GM13977 (cell line): ENCODE measurements around the gene P2RX7.
A peak's percentile ranks its signal among the peaks of the same experiment; 100 is the strongest.

ENCODE experiments used
- DNase-seq: peaks from one replicate; pipeline ENCODE4 v3.0.0; 2012; ENCODE audit warnings: low spot score
- CTCF ChIP-seq: IDR thresholded peaks from 2 replicates; pipeline ENCODE4 v1.5.1; 2012; ENCODE audit warnings: mild to moderate bottlenecking, control low read depth; ENCODE audit not compliant: insufficient read depth; ENCODE audit errors: extremely low read depth, missing control alignments
- in situ Hi-C: fragments of 300-500 bp; cut with MboI; formaldehyde crosslinking; loops from one replicate; pipeline ENCODE4 v1.12.0; 2022; ENCODE audit warnings: low sequenced_read_pairs, low pct_unique_long_range_greater_than_20kb, mixed read lengths, inconsistent platforms; ENCODE audit not compliant: unreplicated experiment

Gene P2RX7

DNA sequence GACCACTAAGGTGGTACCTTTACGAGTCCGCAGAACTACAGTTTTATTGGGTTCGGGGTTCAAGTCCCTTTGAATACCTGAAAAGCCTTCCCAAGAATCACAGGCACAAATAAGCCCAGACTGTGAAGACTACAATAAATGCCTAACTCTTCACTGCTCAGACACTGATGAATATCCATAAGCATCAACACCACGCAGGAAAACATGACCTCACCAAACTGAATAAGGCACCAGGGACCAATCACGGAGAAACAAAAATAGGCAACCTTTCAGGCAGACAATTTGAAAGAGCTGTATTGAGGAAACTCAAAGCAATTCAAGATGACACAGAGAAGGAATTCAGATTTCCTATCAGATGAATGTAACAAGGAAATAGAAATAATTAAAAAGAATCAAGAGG, 24.2 kb upstream of the P2RX7 start:
- in situ Hi-C loops, result loop anchor here (10.0 kb wide), 1 partner anchor 104 kb away; no protein-coding TSS in a partner anchor
- no peak for TF ChIP-seq CTCF
- DNase-seq, result no peak

DNA sequence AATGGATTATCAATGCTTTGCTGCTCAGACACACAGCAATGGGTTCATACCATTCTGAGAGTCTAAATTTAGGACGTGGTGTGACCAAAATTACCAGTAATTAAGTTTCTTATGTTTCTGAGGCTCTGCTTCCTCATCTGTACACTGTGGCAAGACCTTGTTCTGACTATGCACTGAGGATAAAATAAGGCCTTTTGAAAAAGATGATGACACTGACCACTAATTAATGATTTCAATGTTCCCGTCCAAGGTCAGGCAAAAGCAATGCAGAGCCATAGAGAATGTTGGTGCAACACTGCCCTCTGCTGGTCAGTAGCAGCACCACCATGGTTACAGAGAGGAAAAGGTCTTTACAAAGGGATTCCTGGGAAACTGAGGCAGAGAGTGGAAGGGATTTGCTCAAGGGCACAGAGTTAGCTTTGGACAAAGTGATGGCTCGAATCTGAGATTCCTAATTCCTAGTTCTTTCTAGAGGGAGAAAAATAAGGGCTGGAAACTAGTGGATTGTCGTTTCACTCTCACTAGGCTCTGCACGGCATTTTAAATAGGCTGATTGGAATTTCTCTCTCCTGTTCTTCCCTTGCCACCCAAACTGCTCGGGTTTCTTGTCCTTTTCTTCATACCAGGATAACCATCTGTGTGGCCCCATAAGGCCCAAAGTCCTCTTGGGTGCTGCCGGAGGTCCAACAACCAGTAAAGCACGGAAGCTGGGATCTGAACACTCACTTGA, 22.3 kb upstream of the P2RX7 start:
- peak; percentile 94 for TF ChIP-seq CTCF
- peak; percentile 76 for DNase-seq
- in situ Hi-C loops, result no loop called here

DNA sequence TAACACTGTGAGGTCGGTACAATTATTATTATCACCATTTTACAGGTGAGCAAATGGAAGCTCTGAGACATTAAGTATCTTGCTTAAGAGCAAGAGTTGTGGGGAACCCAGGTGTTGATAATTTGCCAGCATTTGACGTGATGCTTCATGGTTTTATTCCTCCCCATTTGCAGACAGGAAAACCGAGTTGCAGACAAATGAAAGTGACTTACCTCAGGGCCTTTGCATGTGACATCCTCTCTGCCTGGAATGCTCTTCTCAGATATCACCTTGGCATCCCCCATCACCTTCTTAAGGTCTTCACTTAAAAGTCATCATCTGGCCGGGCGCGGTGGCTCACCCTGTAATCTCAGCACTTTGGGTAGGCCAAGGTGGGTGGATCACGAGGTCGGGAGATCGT, 21.0 kb upstream of the P2RX7 start:
- in situ Hi-C loops, result no loop called here
- no peak for DNase-seq
- no peak for TF ChIP-seq CTCF

GRCh38 chr12:121112496-121112895, 20.2 kb upstream of the P2RX7 start:
- no peak for DNase-seq
- TF ChIP-seq CTCF, result no peak
- in situ Hi-C loops, result no loop called here

DNA sequence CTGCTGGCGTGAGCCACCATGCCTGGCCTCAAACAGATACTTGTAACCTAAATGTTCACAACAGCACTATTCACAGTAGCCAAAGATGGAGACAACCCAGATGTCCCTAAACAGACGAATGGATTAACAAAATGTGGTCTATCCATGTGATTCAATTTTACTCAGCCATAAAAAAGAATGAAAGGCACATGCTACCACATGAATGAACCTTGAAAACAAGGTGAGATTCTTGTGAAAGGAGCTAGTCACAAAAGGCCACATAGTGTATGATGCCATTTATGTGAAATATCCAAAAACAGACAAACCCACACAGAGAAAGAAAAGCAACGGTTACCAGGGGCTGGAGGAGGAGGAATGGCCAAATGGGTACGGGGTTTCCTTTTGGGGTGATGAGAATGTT, 19.6 kb upstream of the P2RX7 start:
- DNase-seq, result no peak
- in situ Hi-C loops, result no loop called here

DNA sequence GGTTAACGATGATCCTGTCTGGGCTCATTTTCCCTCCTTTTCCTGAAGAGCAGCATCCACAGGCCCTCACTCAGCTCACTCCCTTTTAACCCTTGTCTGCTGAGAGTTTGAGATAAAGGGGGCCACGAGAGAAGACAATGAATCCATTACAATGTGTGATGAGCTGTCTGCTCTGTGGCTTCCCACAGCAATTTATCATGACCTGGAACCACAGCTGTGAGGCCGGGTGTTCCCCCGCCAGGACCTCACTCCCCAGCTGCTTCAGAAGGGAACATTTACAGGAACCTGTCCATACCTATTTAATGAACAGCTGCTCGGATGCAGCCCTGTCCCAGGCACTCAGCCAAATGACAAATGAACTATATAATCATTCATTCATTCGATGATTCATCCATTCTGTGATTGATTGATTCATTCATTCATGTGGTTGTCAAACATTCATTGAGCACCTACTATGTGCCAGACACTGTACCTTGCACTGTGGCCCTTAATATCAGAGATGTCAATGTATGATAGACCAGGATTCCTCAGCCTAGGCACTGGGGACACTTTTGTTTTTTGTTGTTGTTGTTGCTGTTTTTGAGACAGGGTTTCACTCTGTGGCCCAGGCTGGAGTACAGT, 18.5 kb upstream of the P2RX7 start:
- in situ Hi-C loops, result no loop called here
- no peak for TF ChIP-seq CTCF
- DNase-seq, result no peak

More for the DNA sequence above, 19.6 kb upstream of the P2RX7 start:
- no peak for TF ChIP-seq CTCF
